K562 (cell line): ENCODE data around the gene FOS. TPM values are rescaled to one million over a fixed set of nuclear protein-coding genes. Genes with fewer than 3 reads are reported as not detected.

Experiments
- ARID4B ChIP-seq: sonication (generic); formaldehyde crosslinking; IDR thresholded peaks from 2 replicates; pipeline ENCODE4 v1.8.0; 2022; ENCODE audit warnings: mild to moderate bottlenecking, missing genetic modification reagents
- ATF1 ChIP-seq, 2 experiments: fragments of 450-650 bp in 1 of 2; IDR thresholded peaks; 2 replicates each; pipeline ENCODE4 v1.6.1; 2016; ENCODE audit warnings: missing compliant biosample characterization in 1 of 2, missing genetic modification characterization in 1 of 2
- CBX2 ChIP-seq: fragments of 200-600 bp; sonication (generic); IDR thresholded peaks from one replicate; pipeline ENCODE4 v1.6.1; 2012; ENCODE audit warnings: mild to moderate bottlenecking, low read length, inconsistent platforms; ENCODE audit not compliant: insufficient read depth, poor library complexity, severe bottlenecking
- FOXA3 ChIP-seq, 2 experiments: fragments of 450-650 bp in 1 of 2; sonication (generic) in 1 of 2; formaldehyde crosslinking; IDR thresholded peaks in 1 of 2; conservative IDR thresholded peaks in 1 of 2; 2 replicates each; pipeline versions ENCODE4 v1.4.0 to v1.8.0; 2020 to 2022; ENCODE audit warnings: mild to moderate bottlenecking in 2 of 2, missing genetic modification reagents in 1 of 2
- HMG20A ChIP-seq: fragments of 450-650 bp; formaldehyde crosslinking; conservative IDR thresholded peaks from 2 replicates; pipeline ENCODE4 v1.4.0; 2020; ENCODE audit warnings: mild to moderate bottlenecking, mixed read lengths
- KAT2B ChIP-seq: IDR thresholded peaks from one replicate; pipeline ENCODE4 v1.6.1; 2012; ENCODE audit warnings: low read depth, mild to moderate bottlenecking, control low read depth, inconsistent platforms, low read length, moderate library complexity
- KAT8 ChIP-seq: fragments of 450-650 bp; IDR thresholded peaks from 2 replicates; pipeline ENCODE4 v1.6.1; 2016; ENCODE audit warnings: low read depth, mild to moderate bottlenecking
- MECOM ChIP-seq: fragments of 250-450 bp; sonication (Bioruptor Pico); IDR thresholded peaks from 2 replicates; pipeline ENCODE4 v1.8.0; 2022; ENCODE audit warnings: inconsistent platforms
- NCOA6 ChIP-seq: fragments of 450-650 bp; IDR thresholded peaks from 2 replicates; pipeline ENCODE4 v1.6.1; 2017; ENCODE audit warnings: mild to moderate bottlenecking
- PHB2 ChIP-seq: fragments of 450-650 bp; IDR thresholded peaks from 2 replicates; pipeline ENCODE4 v1.6.1; 2017; ENCODE audit warnings: low read depth
- POLR2B ChIP-seq: fragments of 450-650 bp; IDR thresholded peaks from 2 replicates; pipeline ENCODE4 v1.6.1; 2018; ENCODE audit warnings: low read depth; ENCODE audit not compliant: partially characterized antibody
- RBM34 ChIP-seq: fragments of 200-400 bp; formaldehyde crosslinking; IDR thresholded peaks from 2 replicates; pipeline ENCODE4 v1.6.1; 2018; ENCODE audit warnings: low read length, borderline replicate concordance; ENCODE audit not compliant: insufficient read depth
- SIN3B ChIP-seq: fragments of 450-650 bp; IDR thresholded peaks from 2 replicates; pipeline ENCODE4 v1.6.1; 2017; ENCODE audit warnings: low read depth, mild to moderate bottlenecking, moderate library complexity
- SRF ChIP-seq, 2 experiments: fragments of 250-450, 450-650 bp in 1 of 2; sonication (Bioruptor Pico) in 1 of 2; sonication (generic) in 1 of 2; formaldehyde crosslinking; IDR thresholded peaks; 2 replicates each; pipeline versions ENCODE4 v1.5.0 to v1.5.1; 2020 to 2022; ENCODE audit warnings: mild to moderate bottlenecking in 1 of 2, missing genetic modification reagents in 1 of 2
- TARDBP ChIP-seq: fragments of 450-650 bp; IDR thresholded peaks from 2 replicates; pipeline ENCODE4 v1.6.1; 2016
- ZHX1 ChIP-seq: fragments of 150-350 bp; conservative IDR thresholded peaks from 2 replicates; pipeline ENCODE4 v1.6.1; 2014; ENCODE audit warnings: low read length
- ZNF224 ChIP-seq: sonication (generic); formaldehyde crosslinking; IDR thresholded peaks from 2 replicates; pipeline ENCODE4 v1.8.0; 2022; ENCODE audit warnings: mild to moderate bottlenecking, missing genetic modification reagents
- ZNF639 ChIP-seq, 2 experiments: fragments of 200-800 bp in 1 of 2; sonication (Bioruptor generic) in 1 of 2; sonication (generic) in 1 of 2; formaldehyde crosslinking in 1 of 2; IDR thresholded peaks in 1 of 2; conservative IDR thresholded peaks in 1 of 2; 2 replicates each; pipeline versions ENCODE4 v1.5.0 to v1.6.1; 2016 to 2020; ENCODE audit warnings: missing compliant biosample characterization in 1 of 2, missing genetic modification characterization in 1 of 2, missing genetic modification reagents in 1 of 2
- ZNF75A ChIP-seq: fragments of 450-650 bp; formaldehyde crosslinking; IDR thresholded peaks from 2 replicates; pipeline ENCODE4 v1.4.0; 2020; ENCODE audit warnings: mild to moderate bottlenecking
- polyA plus RNA-seq, 8 experiments: library from polyadenylated mRNA; depleted of rRNA in 4 of 8; stranded (reverse) in 5 of 8; unstranded in 3 of 8; fragments of >200 nt; fragmentation: Nextera tagmentation in 2 of 8; fragmentation: Illumina TruSeq in 1 of 8; extraction: Ambion mirVana in 2 of 8; extraction: Trizol in 1 of 8; gene quantifications; 2 replicates each; pipeline versions ENCODE4 v1.2.1 to v1.2.3, GENCODE V29; 2011 to 2014; ENCODE audit warnings: inconsistent platforms in 1 of 8, missing spikeins in 1 of 8
- total RNA-seq, 7 experiments: library from RNA; depleted of rRNA in 6 of 7; stranded (reverse); fragments of >200 nt in 6 of 7; fragmentation: Illumina TruSeq in 2 of 7; extraction: Trizol in 2 of 7; gene quantifications; 2 replicates each; pipeline versions ENCODE4 v1.2.1 to v1.2.3, GENCODE V29; 2011 to 2021; ENCODE audit warnings: low replicate concordance in 1 of 7

FOS gene
- total and polyA plus RNA-seq, 9 of the 15 experiments (the other 6 are each of a cell fraction or from before 2014, with no cell fraction given): 0.54 to 13.8 (median 8.9) TPM

- TF ChIP-seq SRF (CRISPR knock-in tag; IDR thresholded peaks at IDR 0.05): peak; percentile 99
- no peak for TF ChIP-seq ZNF75A (CRISPR knock-in tag)
- no peak for TF ChIP-seq POLR2B
- no peak for TF ChIP-seq ARID4B (CRISPR knock-in tag)
- no peak for TF ChIP-seq SIN3B
- no peak for TF ChIP-seq FOXA3 (CRISPR knock-in tag; conservative IDR thresholded peaks at IDR 0.05 in 1 of 2, IDR thresholded peaks at IDR 0.05 in 1 of 2)
- TF ChIP-seq ZHX1: no peak
- TF ChIP-seq TARDBP: no peak
- peak; percentile 61; the same call in 1 of the 2 replicates for TF ChIP-seq NCOA6
- no peak for TF ChIP-seq ZNF639 (CRISPR knock-in tag; conservative IDR thresholded peaks at IDR 0.05 in 1 of 2, IDR thresholded peaks at IDR 0.05 in 1 of 2)
- TF ChIP-seq CBX2: no peak
- no peak for TF ChIP-seq PHB2
- no peak for TF ChIP-seq MECOM (CRISPR knock-in tag)
- no peak for TF ChIP-seq HMG20A (CRISPR knock-in tag)
- no peak for TF ChIP-seq RBM34
- TF ChIP-seq KAT8: no peak
- no peak for TF ChIP-seq ATF1 (CRISPR knock-in tag; IDR thresholded peaks at IDR 0.05)
- peak; percentile 77 for TF ChIP-seq ATF1 (tag; IDR thresholded peaks at IDR 0.05)
- TF ChIP-seq KAT2B: no peak
- TF ChIP-seq ZNF224 (CRISPR knock-in tag): no peak
Measured at GRCh38 chr14:75293920-75294648, 15.5 kb downstream of the FOS start (continued).
